AG04449 (cell line): Measurements from ENCODE around the gene LPAR5.

ENCODE experiments used
- CTCF ChIA-PET: fragments of 350-600 bp; formaldehyde crosslinking; extraction: SDS; loops from one replicate; lab custom pipeline; 2021; ENCODE audit warnings: antibody characterized with exemption; lab: Yijun Ruan, JAX
- POLR2A ChIA-PET: fragments of 400-600, 350-600 bp; formaldehyde crosslinking; extraction: SDS; loops from one replicate; lab custom pipeline; 2020; ENCODE audit warnings: antibody characterized with exemption, inconsistent platforms; lab: Yijun Ruan, JAX
- DNase-seq: peaks from one replicate; pipeline ENCODE4 v3.0.0-alpha.2; 2010; ENCODE audit warnings: low read depth, low spot score
- H3K4me3 ChIP-seq: 2 replicates; pipeline ENCODE4 v1.5.1; 2011; ENCODE audit warnings: low read depth, mild to moderate bottlenecking, control low read depth, low read length
- TF ChIP-seq, protein P1 (sequence below): IDR thresholded peaks from one replicate; pipeline ENCODE4 v1.5.1; 2011; ENCODE audit warnings: mild to moderate bottlenecking, moderate library complexity, low read length, control low read depth, inconsistent platforms; ENCODE audit not compliant: insufficient read depth; ENCODE audit errors: missing control alignments

LPAR5 gene

DNA sequence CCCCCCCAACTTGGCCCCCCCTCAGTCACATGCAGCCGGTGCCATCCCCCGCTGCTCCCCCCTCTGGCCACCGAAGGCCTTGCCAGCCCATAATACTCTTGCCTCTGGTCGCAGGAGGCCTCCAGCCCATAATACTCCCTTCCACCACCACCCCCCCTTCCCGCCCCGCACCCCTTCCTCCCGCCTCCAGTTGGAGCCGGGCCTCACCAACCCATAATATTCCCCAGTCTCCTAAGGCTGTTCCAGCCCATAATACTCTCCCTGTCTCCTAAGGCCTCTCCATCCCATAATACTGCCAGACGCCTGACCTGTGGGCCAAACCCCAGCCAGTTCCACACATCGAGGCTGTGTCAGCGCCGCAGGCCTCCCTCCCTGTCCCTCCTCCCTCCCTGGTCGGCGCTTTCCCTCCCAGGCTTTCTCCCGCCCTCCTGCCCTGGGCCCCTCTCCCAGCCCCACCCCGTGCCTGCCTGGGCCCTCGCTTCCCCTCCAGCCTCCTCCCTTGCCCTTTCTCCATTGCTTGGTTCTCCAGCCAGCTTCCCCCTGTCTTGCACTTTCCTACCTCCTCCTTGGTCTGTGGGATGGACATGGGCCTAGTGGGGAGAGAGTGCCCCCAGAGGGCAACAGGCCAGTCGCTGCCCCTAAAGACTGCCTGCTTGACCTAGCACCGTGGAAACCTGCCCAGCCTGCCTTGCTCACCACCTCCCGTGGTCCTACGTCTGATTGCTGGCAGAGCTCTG is 21.8 kb downstream of the LPAR5 start:
- TF ChIP-seq, protein P1, sequence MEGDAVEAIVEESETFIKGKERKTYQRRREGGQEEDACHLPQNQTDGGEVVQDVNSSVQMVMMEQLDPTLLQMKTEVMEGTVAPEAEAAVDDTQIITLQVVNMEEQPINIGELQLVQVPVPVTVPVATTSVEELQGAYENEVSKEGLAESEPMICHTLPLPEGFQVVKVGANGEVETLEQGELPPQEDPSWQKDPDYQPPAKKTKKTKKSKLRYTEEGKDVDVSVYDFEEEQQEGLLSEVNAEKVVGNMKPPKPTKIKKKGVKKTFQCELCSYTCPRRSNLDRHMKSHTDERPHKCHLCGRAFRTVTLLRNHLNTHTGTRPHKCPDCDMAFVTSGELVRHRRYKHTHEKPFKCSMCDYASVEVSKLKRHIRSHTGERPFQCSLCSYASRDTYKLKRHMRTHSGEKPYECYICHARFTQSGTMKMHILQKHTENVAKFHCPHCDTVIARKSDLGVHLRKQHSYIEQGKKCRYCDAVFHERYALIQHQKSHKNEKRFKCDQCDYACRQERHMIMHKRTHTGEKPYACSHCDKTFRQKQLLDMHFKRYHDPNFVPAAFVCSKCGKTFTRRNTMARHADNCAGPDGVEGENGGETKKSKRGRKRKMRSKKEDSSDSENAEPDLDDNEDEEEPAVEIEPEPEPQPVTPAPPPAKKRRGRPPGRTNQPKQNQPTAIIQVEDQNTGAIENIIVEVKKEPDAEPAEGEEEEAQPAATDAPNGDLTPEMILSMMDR, result peak; percentile 11
- peak; percentile 83 for DNase-seq
- H3K4me3 ChIP-seq, result no peak overlapping the region
- CTCF ChIA-PET, result interaction anchor here (1.0 to 5.0 kb wide), 10 partner anchors 9 to 195 kb away, joined by 3 to 34 read pairs (median 5); partner anchors contain the start of genes MLF2, PTMS and ZNF384
- POLR2A ChIA-PET, result interaction anchor here (0.7 to 1.2 kb wide), 2 partner anchors 110 to 154 kb away, joined by 3 to 5 read pairs; partner anchors contain the start of gene COPS7A

DNA sequence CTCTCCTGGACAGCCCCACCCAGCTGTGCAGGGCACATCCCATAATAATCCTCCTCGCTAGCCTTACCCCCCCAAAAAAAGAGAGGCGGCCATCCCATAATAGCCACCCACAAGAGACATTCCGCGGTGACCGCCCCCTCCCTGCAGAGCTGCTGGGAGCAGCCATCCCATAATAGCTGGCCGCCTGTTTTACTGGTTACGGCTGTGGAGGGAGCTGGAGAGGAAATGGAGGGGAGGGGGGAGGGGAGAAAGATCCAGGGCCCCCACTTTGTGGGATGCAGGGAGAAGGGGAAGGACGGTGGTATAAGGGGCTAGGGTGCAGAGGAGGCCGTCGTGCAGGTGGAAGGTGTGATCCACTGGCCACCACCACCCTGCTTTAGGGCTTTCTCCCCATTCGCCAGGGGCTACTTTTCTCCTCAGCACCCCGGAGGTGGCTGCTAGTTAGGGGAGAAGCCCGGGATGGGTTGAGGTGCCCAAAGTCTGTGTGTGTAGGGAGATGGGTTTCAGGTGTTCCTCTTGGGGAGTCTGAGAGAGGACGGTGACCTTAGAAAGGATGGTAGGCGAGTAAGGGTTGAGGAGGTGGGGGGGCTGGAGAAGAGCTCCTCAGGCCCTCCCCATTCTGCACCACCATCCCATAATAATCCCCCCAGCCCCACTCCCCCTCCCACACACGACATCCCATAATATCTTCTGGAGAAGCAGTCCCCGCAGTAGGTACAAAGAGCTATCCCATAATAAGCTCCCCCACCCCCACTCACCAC is 22.6 kb downstream of the LPAR5 start:
- ChIA-PET CTCF (interaction anchor here (0.6 to 5.0 kb wide), 8 partner anchors 22 to 154 kb away, joined by 3 to 34 read pairs (median 4); partner anchors contain the start of genes MLF2, PTMS and ZNF384), POLR2A (interaction anchor here (0.5 to 1.2 kb wide), 4 partner anchors 16 to 111 kb away, joined by 3 to 5 read pairs (median 4); partner anchors contain the start of gene COPS7A)
- no peak for DNase-seq
- peak overlapping the region; percentile 12 for H3K4me3 ChIP-seq
- TF ChIP-seq, protein P1, result no peak

DNA sequence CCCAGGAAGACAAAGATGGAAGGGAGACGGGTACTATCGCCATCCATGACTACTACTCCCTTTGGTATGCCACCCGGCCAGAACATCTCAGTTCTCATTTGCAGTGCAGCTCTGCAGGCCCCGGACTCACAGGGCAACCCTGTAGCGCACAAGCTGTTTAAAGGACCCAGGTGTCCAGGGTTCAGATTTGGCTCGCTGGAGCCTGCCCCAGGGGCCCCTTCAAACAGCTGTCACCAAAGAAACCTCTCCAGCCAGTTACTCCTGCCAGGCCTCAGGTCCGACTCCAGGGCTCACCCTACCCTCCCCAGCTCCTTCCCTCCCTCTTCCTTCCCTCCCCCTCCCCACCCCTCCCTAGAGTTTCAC is 23.1 kb downstream of the LPAR5 start:
- POLR2A ChIA-PET, result interaction anchor here (0.5 to 1.0 kb wide), 3 partner anchors 16 to 80 kb away, joined by 3 to 4 read pairs (median 4); no protein-coding TSS in a partner anchor
- CTCF ChIA-PET, result interaction anchor here (0.6 to 5.0 kb wide), 6 partner anchors 22 to 154 kb away, joined by 3 to 34 read pairs (median 4); partner anchors contain the start of gene ZNF384
- no peak overlapping the region for H3K4me3 ChIP-seq
- TF ChIP-seq, protein P1, result no peak
- no peak for DNase-seq

DNA sequence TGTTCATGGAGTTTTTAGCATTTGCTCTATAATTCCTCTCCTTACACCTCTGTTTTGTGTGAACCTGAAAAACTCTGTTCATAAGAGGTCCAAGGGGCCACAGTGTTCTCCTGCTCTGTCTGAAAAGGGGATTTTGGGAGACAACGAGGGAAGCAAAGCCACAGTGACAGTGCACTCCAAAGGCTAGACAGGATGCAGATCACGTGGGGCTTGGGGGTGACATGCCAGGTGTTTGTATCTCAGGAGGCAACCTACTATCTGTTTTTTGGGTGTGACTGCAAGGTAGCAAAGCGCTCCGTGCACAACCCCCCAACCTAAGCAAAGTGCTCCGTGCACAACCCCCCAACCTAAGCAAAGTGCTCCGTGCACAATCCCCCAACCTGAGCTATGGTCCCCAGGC is 23.5 kb downstream of the LPAR5 start:
- ChIA-PET POLR2A (interaction anchor here (0.7 kb wide), 1 partner anchor 15 kb away, joined by 4 read pairs; no protein-coding TSS in a partner anchor), CTCF (interaction anchor here (0.6 to 5.0 kb wide), 4 partner anchors 47 to 154 kb away, joined by 3 to 34 read pairs (median 4); no protein-coding TSS in a partner anchor)
- DNase-seq, result no peak
- H3K4me3 ChIP-seq, result no peak overlapping the region
- TF ChIP-seq, protein P1, result no peak

DNA sequence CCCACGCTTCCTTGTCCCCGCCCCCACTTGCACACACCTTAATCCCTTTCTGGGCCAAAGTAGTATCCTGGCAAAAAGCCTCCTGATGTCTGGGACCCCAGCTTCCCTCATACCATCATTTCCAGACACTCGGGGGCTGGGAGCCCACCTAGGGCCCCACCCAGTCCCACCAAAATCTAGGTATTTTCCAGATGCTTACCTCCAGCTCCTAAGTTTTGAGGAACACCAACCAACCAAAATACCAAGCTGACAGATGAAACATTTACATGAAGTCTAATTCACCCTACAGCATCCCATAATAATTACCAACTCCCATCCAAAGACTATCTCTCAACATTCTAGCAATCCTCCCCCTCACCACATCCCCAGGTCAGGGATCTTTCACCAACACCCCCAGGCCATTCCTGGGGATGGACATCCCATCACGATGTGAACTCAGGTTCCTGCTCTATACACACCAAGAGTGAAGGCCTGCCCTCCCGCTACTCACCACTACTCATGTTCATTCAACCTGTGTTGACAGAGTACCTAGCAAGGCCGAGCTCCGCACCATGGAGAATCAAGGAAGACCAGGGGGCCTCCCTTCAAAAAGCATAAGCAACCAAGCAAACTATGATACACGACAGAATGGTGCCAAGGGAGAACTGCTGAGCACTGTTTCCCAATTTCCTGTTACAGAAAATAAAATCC is 27.0 kb downstream of the LPAR5 start:
- TF ChIP-seq, protein P1, result no peak
- no peak overlapping the region for H3K4me3 ChIP-seq
- DNase-seq, result no peak
- ChIA-PET POLR2A (interaction anchor here (0.7 kb wide), 1 partner anchor 75 kb away, joined by 4 read pairs; no protein-coding TSS in a partner anchor), CTCF (interaction anchor here (1.1 kb wide), 1 partner anchor 10 kb away, joined by 4 read pairs; no protein-coding TSS in a partner anchor)
